BJ (cell line): ENCODE results near the gene MACROD1. TPM values are rescaled to one million over a fixed set of nuclear protein-coding genes. Genes with fewer than 3 reads are reported as not detected.

ENCODE experiments used
- CTCF ChIA-PET: fragments of 350-600 bp; formaldehyde crosslinking; extraction: SDS; loops from one replicate; lab custom pipeline; 2021; ENCODE audit warnings: antibody characterized with exemption, inconsistent platforms; lab: Yijun Ruan, JAX
- POLR2A ChIA-PET: fragments of 300-600 bp; sonication (Branson Sonifier 250); formaldehyde crosslinking; extraction: SDS; loops from one replicate; lab custom pipeline; 2021; ENCODE audit warnings: antibody characterized with exemption; lab: Charles Lee
- DNase-seq: peaks from one replicate; pipeline ENCODE4 v3.0.0-alpha.2; 2011; ENCODE audit warnings: low read depth
- H3K27me3 ChIP-seq: 2 replicates; pipeline ENCODE4 v1.6.0; 2011; ENCODE audit warnings: low read length; ENCODE audit not compliant: control insufficient read depth, insufficient read depth
- H3K36me3 ChIP-seq: 2 replicates; pipeline ENCODE4 v1.5.1; 2011; ENCODE audit warnings: low read length; ENCODE audit not compliant: control insufficient read depth, insufficient read depth
- H3K4me3 ChIP-seq: 2 replicates; pipeline ENCODE4 v1.5.1; 2011; ENCODE audit warnings: low read depth, mild to moderate bottlenecking, control low read depth, low read length
- CTCF ChIP-seq: IDR thresholded peaks from 2 replicates; pipeline ENCODE4 v1.5.1; 2011; ENCODE audit warnings: low read depth, mild to moderate bottlenecking, control low read depth, inconsistent platforms, low read length, moderate library complexity; ENCODE audit not compliant: insufficient read depth
- polyA plus RNA-seq: library from polyadenylated mRNA; depleted of rRNA; stranded (reverse); fragments of >200 nt; gene quantifications from 2 replicates; pipeline ENCODE4 v1.2.3, GENCODE V29; 2011

The MACROD1 gene
- polyA plus RNA-seq, 1 experiment, result 12.4 TPM

GRCh38 chr11:64140082-64140481, 25.8 kb downstream of the MACROD1 start:
- H3K4me3 ChIP-seq, result no peak overlapping the region
- H3K36me3 ChIP-seq, result no peaks in the 10 kb centered on the region
- ChIA-PET CTCF (interaction anchor here (4.2 kb wide), 1 partner anchor 139 kb away, joined by 23 read pairs; no protein-coding TSS in a partner anchor), POLR2A (no interaction called here)
- TF ChIP-seq CTCF, result no peak
- H3K27me3 ChIP-seq, result no peaks in the 10 kb centered on the region
- DNase-seq, result no peak

DNA sequence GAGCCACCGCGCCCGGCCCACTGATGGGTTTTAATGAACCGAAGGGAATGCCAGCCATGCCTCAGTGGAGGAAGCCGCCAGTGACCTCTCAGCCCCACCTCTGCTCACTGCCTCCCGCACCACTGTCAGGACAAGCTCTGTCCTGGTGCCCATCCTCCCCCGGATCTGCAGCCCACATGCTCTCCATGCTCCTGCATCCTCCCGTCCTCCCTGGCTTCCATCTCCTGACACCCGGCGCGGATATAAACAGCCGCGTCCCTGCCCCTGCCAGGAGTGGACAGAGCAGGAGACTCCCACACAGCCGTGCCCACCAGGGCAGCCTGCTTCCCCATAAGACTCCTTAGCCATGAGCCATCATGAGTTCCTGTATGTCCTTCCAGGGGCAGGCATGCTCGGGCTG, 26.9 kb downstream of the MACROD1 start:
- ChIA-PET CTCF (interaction anchor here (1.2 kb wide), 1 partner anchor 139 kb away, joined by 5 read pairs; no protein-coding TSS in a partner anchor), POLR2A (no interaction called here)
- DNase-seq, result no peak
- H3K4me3 ChIP-seq, result no peak overlapping the region
- no peaks in the 10 kb centered on the region for H3K36me3 ChIP-seq
- TF ChIP-seq CTCF, result no peak
- H3K27me3 ChIP-seq, result no peaks in the 10 kb centered on the region

GRCh38 chr11:64138398-64138797, 27.5 kb downstream of the MACROD1 start:
- CTCF ChIA-PET, result interaction anchor here (1.2 kb wide), 1 partner anchor 139 kb away, joined by 5 read pairs; no protein-coding TSS in a partner anchor
- no peak for DNase-seq

GRCh38 chr11:64136765-64137441, 29.0 kb downstream of the MACROD1 start:
- CTCF ChIA-PET, result interaction anchor here (0.6 to 2.0 kb wide), 6 partner anchors 8 to 136 kb away, joined by 3 to 6 read pairs (median 4); no protein-coding TSS in a partner anchor
- Histone ChIP-seq H3K36me3 (no peaks in the 10 kb centered on the region), H3K27me3 (no peaks in the 10 kb centered on the region), H3K4me3 (no peak overlapping the region)
- TF ChIP-seq CTCF, result no peak
- no peak for DNase-seq
- POLR2A ChIA-PET, result no interaction called here

More at GRCh38 chr11:64138398-64138797, 27.5 kb downstream of the MACROD1 start:
- H3K4me3 ChIP-seq, result no peak overlapping the region
- POLR2A ChIA-PET, result no interaction called here
- H3K27me3 ChIP-seq, result no peaks in the 10 kb centered on the region
- no peak for TF ChIP-seq CTCF
- no peaks in the 10 kb centered on the region for H3K36me3 ChIP-seq

GRCh38 chr11:64135711-64136110, 30.2 kb downstream of the MACROD1 start:
- no peak for TF ChIP-seq CTCF
- DNase-seq, result no peak
- CTCF ChIA-PET, result interaction anchor here (0.9 to 2.3 kb wide), 5 partner anchors 10 to 135 kb away, joined by 3 to 9 read pairs (median 5); no protein-coding TSS in a partner anchor
- Histone ChIP-seq H3K27me3 (no peaks in the 10 kb centered on the region), H3K4me3 (no peak overlapping the region), H3K36me3 (no peaks in the 10 kb centered on the region)
- POLR2A ChIA-PET, result no interaction called here
